ENCODE data around the gene IL37.

Gene IL37

DNA sequence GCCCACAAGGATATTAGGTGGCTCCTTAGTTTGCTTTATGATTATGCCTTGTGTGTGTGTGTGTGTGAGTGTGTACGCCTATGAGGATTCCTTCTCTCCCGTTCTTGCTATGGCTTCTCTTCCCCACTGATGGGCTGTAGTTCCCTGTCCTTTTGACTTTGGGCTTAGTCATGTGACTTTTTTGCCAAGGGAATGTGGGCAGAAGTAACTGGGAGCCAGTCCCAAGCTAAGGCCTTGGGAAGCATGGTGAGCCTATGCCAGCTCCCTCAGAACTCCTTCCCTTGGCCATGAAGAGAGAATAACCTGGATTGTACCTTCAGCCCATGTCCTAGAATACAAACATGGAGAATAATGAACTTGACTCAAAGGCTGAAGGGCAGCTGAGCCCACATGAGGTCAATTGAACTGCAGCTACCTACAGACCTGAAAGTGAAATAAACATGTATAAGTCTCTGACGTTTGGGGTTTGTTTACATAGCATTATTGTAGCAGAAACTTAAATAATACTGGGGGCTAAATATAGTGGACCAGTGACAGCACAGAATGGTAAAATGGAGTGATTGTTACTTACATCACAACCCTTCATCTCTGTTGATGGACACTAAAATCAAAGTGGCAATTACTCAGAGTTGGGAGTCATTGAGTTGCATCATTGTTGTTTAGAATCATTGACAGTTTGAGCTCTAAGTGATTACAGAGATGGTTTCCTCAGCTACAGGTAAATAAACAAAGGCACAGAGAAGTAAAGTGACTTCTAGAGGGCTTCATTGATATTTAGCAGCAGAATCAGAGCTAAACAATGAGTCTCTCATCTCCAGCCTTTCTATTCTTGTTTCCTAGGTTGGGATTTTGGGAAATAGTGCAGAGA is 51.6 kb downstream of the IL37 start:
- H3K27me3 ChIP-seq (ENCODE audit: insufficient read depth, low read length), result peaks cover 6% of the 10 kb centered on the region; the same call in 1 of the 2 replicates
- 94% methylated on average over 3 of the region's 3 CpGs for WGBS
- H3K9ac ChIP-seq (ENCODE audit: low read depth, low read length), result no peak overlapping the region
- no peaks in the 10 kb centered on the region for H3K4me1 ChIP-seq (ENCODE audit: insufficient read depth, low read length)
- H3K4me3 ChIP-seq (ENCODE audit: low read length), result no peak overlapping the region
- no peak overlapping the region for H3K27ac ChIP-seq (ENCODE audit: low read depth, low read length)
- H3K36me3 ChIP-seq (ENCODE audit: insufficient read depth, low read length), result no peaks in the 10 kb centered on the region
- H3K9me3 ChIP-seq (ENCODE audit: insufficient read depth, low read depth, low read length), result no peaks in the 10 kb centered on the region

DNA sequence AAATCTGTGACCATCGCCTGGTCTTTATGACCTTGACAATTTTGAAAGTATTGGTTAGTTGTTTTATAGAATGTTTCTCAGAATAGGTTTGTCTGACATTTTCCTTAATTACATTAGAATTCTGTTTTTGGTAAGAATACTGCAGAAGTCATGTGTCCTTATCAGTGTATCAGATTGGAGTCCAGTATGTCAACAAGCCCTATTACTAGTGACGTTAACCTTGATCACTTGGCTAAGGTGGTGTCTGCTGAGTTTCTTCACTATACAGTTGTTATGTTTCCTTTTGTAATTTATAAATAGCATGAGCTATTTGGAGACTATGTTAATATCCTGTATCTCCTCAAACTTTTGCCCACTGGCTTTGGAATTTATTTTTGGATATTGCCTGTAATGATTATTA is 56.1 kb downstream of the IL37 start:
- H3K36me3 ChIP-seq (ENCODE audit: insufficient read depth, low read length), result no peaks in the 10 kb centered on the region
- peaks cover 13% of the 10 kb centered on the region; the same call in 1 of the 2 replicates for H3K27me3 ChIP-seq (ENCODE audit: insufficient read depth, low read length)
- H3K9me3 ChIP-seq (ENCODE audit: insufficient read depth, low read depth, low read length), result no peaks in the 10 kb centered on the region
- WGBS, result 97% methylated on average over 2 of the region's 2 CpGs
- no peaks in the 10 kb centered on the region for H3K4me1 ChIP-seq (ENCODE audit: insufficient read depth, low read length)
- no peak overlapping the region for H3K4me3 ChIP-seq (ENCODE audit: low read length)
- H3K27ac ChIP-seq (ENCODE audit: low read depth, low read length), result no peak overlapping the region
- H3K9ac ChIP-seq (ENCODE audit: low read depth, low read length), result no peak overlapping the region
